ENCODE data around the gene RNLS.

DNA sequence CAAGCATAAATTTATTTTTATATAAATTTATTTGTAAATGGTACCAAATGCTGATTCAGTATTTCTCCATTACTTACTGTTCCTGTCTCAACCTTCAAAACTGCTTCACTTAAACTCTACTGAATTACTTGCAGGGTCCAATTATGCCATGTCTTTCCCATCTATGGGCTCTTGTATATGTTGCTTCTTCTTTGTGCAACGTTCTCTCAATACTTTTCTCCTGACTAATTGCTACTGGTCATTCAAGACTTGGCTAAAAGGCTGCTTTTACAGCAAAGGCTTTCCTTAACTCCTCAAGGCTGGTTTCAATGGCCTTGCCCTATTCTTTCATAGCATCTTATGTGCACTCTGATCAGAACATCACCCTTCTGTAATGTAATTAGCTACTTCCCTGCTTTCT lies 67.9 kb downstream of the RNLS start:
- TF ChIP-seq GATA3 (IDR thresholded peaks at IDR 0.05; ENCODE audit: borderline replicate concordance) (no peak), CHD4 (IDR thresholded peaks at IDR 0.05; ENCODE audit: borderline replicate concordance) (no peak), CEBPB (IDR thresholded peaks at IDR 0.05) (no peak), POLR2A (IDR thresholded peaks at IDR 0.05; ENCODE audit: low read length) (no peak)
- TF ChIP-seq, protein P1, sequence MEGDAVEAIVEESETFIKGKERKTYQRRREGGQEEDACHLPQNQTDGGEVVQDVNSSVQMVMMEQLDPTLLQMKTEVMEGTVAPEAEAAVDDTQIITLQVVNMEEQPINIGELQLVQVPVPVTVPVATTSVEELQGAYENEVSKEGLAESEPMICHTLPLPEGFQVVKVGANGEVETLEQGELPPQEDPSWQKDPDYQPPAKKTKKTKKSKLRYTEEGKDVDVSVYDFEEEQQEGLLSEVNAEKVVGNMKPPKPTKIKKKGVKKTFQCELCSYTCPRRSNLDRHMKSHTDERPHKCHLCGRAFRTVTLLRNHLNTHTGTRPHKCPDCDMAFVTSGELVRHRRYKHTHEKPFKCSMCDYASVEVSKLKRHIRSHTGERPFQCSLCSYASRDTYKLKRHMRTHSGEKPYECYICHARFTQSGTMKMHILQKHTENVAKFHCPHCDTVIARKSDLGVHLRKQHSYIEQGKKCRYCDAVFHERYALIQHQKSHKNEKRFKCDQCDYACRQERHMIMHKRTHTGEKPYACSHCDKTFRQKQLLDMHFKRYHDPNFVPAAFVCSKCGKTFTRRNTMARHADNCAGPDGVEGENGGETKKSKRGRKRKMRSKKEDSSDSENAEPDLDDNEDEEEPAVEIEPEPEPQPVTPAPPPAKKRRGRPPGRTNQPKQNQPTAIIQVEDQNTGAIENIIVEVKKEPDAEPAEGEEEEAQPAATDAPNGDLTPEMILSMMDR (IDR thresholded peaks at IDR 0.05) = no peak
- TF ChIP-seq, protein P2, sequence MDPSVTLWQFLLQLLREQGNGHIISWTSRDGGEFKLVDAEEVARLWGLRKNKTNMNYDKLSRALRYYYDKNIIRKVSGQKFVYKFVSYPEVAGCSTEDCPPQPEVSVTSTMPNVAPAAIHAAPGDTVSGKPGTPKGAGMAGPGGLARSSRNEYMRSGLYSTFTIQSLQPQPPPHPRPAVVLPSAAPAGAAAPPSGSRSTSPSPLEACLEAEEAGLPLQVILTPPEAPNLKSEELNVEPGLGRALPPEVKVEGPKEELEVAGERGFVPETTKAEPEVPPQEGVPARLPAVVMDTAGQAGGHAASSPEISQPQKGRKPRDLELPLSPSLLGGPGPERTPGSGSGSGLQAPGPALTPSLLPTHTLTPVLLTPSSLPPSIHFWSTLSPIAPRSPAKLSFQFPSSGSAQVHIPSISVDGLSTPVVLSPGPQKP (IDR thresholded peaks at IDR 0.05; ENCODE audit: low read depth, low read length) = no peak
- TF ChIP-seq, protein P3, sequence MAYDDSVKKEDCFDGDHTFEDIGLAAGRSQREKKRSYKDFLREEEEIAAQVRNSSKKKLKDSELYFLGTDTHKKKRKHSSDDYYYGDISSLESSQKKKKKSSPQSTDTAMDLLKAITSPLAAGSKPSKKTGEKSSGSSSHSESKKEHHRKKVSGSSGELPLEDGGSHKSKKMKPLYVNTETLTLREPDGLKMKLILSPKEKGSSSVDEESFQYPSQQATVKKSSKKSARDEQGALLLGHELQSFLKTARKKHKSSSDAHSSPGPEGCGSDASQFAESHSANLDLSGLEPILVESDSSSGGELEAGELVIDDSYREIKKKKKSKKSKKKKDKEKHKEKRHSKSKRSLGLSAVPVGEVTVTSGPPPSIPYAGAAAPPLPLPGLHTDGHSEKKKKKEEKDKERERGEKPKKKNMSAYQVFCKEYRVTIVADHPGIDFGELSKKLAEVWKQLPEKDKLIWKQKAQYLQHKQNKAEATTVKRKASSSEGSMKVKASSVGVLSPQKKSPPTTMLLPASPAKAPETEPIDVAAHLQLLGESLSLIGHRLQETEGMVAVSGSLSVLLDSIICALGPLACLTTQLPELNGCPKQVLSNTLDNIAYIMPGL (CRISPR knock-in tag; IDR thresholded peaks at IDR 0.05; ENCODE audit: borderline replicate concordance) = no peak
- TF ChIP-seq, protein P4, sequence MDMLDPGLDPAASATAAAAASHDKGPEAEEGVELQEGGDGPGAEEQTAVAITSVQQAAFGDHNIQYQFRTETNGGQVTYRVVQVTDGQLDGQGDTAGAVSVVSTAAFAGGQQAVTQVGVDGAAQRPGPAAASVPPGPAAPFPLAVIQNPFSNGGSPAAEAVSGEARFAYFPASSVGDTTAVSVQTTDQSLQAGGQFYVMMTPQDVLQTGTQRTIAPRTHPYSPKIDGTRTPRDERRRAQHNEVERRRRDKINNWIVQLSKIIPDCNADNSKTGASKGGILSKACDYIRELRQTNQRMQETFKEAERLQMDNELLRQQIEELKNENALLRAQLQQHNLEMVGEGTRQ (IDR thresholded peaks at IDR 0.05) = no peak
